HG02763 (cell line): ENCODE measurements around the gene PGLYRP4.
"Not testable (repeated sequence)": the region's sequence is repeated elsewhere in the genome, so short reads cannot be mapped to it uniquely, and the experiment has no call there.

Experiments
- ATAC-seq: cut with Tn5 transposase; IDR thresholded peaks from one replicate; pipeline ENCODE4 v1.9.1; 2021; ENCODE audit warnings: mild to moderate bottlenecking, moderate library complexity; ENCODE audit not compliant: unreplicated experiment

The PGLYRP4 gene

DNA sequence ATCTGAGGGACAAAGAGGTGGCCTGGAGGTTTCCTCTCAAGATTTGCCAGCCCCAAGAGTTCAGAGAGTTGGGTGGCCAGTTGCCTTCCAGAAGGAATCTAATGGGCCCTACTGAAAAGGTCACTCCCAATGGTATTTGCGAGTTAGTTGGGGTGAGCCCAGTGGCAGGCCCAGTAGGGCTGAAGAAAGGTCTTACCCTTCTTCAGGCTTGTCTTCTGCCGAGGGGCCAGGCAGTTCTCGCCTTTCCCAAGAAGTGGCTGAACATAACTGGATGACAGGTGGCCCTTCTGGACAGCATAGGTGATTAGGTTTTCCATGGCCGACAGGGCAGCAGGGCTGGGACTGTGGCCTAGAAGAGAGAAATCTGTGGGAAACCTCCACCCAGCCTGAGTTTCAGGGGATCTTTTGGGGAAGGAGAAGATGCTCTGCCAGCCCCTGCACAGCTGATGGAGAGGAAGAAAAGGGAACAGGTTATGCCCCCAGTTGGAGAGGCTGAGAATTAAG lies 7.2 kb downstream of the PGLYRP4 start:
- no peak for ATAC-seq

DNA sequence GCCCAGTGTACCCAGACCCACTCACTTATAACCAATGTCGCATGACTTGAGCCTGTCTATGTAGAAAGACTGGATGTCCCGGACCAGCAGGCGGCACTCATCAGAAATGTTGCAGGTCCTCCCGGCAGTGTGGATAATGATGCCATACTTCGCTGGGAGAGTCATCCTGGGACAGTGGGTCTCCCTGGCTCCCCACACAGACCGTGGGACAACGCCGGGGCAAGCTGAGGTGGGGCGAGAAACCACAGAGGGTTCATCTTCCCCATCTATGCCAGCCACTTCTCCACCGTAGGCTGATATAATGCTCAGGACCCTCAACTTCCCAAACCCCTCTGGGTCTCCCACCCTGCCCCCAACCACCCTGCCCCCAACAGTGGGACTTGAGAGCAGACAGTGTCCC lies 8.3 kb downstream of the PGLYRP4 start:
- ATAC-seq: no peak

DNA sequence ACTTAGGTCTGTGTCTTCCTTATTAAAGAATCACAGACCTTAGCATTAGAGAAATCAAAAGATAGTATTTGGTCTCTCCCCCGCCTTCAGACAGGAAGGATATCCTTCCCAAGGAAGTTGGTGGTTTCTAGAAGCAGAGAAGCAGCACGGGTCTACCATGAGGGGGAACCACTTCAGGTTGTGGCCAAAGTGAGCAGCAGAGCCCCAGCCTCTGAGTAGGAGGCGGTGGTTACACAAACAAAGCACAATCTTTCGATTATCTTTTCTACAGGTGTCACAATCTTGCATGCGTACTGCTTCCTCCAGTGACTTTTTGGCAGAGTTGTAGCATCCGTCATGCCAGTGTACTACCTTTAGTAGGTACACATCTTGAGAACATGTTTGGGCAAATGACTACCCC lies 8.8 kb downstream of the PGLYRP4 start:
- no peak for ATAC-seq

DNA sequence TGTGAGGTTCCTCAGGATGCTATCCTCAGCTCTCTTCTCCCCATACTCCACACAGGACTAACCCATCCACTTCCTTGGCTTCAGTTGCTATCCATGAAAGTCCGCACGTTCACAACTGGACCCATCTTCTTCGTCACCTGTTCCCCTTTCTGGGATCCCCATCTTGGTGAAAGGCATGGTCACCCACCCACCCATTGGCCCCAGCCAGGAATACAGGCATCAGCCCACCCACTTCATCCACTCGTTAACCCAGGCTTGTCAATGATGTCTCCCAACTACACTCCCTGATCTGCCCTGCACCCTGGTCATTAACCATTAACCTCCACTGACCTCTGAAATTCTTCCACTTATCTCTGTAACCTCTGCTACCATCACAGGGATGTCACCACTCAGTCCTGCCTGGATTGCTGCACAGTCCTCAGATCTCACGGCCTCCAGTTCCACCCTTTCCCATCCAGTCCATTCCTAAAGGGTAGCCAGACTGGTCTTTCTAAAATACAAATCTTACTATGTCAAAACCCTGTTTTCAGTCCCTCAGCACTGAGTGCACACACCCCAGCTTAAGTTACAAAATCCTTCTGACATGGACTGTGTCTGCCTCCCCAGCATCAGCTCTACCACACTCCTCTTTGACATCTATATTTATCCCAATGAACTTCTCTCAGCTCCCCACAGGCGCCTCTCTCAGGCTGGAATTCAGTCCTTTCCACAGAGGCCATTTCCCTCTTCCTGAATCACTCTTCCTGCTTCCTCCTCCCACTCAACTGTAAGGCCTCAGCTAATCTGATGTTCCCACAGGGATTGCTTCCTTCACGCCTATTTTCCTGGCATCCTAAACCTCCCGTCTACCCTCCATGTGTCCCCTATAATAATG lies 10.4 kb downstream of the PGLYRP4 start:
- ATAC-seq: no peak

DNA sequence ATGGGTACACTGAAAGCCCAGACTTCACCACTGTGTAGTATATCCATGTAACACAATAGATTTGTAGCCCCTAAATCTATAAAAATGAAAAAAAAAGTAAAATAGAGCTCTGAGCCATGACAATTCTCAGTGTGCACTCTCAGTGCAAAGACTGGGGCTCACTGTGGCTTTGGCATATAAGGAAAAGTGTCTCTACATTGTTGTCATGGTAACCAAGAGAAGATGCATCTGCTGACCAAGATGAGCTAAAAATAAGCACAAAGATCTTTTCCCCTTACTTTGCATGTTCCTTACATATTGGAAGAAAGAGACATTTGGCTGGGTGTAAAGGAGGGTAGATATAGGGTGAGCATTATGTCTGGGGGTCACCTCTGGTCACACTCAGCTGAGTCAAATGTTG lies 12.0 kb downstream of the PGLYRP4 start:
- ATAC-seq: no peak

DNA sequence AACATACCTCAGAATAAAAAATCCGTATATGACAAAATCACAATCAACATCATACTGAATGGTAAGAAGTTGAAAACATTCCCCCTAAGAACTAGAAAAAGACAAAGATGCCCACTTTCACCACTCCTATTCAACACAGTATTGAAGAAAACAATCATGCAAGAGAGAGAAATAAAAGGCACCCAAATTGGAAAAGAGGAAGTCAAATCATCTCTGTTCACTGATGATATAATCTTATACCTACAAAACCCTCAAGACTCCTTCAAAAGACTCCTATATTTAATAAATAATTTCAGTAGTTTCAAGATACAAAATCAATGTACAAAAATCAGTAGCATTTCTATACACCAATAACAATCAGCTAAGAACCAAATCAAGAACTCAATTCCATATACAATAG lies 14.7 kb downstream of the PGLYRP4 start:
- ATAC-seq: no peak

DNA sequence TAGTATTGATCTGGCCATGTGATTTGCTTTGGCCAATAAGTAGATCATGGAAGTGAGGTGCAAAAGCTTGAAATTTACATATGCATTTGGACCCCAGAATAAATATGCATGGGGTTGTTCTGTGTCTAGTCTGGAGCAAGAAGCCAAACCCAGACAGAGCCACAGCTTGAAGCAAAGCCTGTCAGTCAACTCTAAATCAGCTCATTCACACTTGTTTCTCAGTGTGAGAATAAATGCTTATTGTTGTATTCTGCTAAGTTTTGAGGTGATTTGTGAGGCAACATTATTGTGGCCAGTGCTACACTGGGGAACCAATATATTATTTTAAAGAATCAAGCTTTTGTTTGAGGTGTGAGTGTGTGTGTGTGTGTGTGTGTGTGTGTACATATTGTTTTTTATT lies 23.7 kb downstream of the PGLYRP4 start:
- ATAC-seq: no peak

DNA sequence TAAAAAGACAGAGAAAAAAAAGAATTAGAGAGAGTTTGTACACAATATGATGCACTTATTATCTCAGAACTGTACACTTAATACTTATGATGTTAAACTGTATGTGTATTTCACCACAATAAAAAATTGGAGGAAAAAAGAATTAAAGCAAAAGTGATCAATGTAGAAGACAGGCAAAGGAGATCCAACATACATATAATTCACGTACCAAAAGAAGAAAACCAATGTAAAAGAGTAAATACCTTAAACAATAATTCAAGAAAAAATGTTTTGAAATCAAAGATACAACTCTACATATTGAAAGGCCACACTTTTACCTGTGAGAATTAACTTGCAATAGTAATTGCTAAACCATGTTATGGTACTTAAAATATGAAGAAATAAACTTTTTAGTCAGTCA lies 26.1 kb downstream of the PGLYRP4 start:
- no peak for ATAC-seq

DNA sequence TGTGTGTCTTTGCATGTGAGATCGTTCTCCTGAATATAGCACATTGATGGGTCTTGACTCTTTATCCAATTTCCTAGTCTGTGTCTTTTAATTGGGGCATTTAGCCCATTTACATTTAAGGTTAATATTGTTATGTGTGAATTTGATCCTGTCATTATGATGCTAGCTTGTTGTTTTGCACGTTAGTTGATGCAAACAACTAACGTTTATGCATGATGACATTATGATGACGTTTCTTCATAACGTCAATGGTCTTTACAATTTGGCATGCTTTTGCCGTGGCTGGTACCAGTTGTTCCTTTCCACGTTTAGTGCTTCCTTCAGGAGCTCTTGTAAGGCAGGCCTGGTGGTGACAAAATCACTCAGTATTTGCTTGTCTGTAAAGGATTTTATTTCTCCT lies 30.5 kb downstream of the PGLYRP4 start:
- ATAC-seq: not testable (repeated sequence)

DNA sequence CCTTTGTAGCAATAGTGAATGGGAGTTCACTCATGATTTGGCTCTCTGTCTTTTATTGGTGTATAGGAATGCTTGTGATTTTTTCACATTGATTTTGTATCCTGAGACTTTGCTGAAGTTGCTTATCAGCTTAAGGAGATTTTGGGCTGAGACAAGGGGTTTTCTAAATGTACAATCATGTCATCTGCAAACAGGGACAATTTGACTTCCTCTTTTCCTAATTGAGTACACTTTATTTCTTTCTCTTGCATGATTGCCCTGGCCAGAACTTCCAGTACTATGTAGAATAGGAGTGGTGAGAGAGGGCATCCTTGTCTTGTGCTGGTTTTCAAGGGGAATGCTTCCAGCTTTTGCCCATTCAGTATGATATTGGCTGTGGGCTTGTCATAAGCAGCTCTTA lies 32.6 kb downstream of the PGLYRP4 start:
- ATAC-seq: not testable (repeated sequence)

DNA sequence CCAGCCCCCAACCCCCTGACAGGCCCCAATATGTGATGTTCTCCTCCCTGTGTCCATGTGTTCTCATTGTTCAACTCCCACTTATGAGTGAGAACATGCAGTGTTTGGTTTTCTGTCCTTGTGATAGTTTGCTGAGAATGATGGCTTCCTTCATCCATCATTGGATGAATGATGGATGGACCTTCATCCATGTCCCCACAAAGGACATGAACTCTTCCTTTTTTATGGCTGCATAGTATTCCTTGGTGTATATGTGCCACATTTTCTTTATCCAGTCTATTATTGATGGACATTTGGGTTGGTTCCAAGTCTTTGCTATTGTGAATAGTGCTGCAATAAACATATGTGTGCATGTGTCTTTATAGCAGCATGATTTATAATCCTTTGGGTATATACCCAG lies 34.3 kb downstream of the PGLYRP4 start:
- not testable (repeated sequence) for ATAC-seq

DNA sequence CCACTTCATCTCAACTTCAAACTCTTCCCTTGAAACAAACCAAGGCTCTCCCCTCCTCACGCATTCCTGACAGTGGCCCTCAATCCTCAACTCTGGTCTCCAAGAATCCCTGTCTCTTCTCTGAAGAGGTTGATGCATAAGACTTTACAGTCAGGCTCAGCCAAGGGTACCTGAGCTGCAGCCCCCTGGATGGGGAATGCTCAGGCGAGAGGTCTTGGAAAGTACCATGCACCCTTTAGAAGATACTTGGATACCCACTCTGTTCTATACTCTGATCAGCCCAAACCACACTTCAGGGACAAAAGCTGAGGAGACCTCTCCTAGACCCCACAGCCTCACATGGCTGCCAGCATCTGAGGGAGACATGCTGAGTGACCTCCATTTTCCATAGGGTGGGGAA lies 35.4 kb downstream of the PGLYRP4 start:
- no peak for ATAC-seq

DNA sequence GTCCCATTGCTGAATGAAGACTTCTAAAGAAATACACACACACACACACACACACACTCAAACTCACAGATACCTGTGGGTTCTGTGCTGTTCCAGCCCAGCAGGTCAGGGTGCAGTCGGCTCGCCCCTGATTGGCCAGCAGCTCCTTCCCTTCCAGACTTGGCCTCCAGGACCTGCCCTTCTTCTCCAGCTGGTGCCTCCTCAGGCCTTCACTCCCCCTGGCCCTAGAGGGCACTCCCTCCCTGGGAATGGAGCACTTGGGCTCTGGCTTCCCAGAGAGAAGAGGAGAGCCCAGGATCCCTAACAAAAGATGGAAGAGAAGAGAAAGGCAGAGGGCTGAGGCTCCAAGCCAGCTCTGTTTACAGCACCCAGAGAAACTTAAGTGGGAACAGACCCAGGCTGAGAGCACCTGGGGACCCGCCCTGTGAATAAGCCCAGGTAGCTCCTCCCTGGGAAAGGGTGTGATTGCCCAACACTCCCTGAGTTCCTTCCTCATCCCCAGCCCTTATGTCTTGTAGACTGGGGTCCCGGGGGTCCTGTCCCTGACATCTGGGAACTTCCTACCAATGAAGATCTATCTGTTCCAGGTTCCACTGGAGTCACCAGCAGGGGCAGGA lies 36.0 kb downstream of the PGLYRP4 start, which contains the start of gene PGLYRP3:
Gene PGLYRP3 (minus strand): TSS at position 383 of the 617 bp plus-strand sequence. CDS start 2,287 bp downstream, outside the sequence.
- no peak for ATAC-seq

DNA sequence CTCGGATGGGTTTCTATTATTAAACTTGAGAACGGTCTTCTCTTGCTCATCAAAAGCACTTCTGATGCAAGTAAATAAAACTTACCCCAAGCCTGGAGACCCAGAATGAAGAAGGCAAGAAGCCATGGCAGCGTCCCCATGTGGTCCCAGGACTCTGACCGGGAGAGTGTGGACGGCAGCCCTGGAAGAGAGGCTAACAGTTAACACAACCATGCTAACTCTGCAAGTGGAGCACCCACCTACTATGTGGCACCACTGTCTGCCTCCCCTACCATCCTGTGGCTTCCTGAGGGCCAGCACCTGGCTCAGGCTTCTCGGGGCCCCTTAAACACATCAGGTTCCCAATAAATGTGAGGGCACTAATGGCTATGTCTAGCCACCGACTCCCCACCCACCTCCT lies 38.1 kb downstream of the PGLYRP4 start:
- ATAC-seq: no peak

DNA sequence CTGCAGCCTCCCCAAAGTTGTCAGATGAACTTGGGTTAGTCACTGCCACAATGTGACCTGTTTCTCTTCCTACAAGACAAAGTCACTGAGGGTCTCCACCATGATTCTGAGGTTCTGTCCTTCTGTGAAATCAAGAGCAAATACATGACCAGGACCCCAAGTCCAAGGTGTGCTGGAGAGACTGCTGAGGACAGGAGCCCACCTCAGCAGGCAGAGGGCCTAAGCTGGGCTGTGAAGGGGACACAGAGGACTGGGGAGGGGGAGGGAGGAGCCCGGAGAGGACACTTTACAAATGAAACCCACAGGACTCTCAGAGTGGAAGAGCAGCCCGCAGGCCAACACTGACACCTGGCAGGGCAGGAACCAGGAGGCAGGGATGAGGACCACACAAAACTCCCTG lies 39.2 kb downstream of the PGLYRP4 start:
- no peak for ATAC-seq

DNA sequence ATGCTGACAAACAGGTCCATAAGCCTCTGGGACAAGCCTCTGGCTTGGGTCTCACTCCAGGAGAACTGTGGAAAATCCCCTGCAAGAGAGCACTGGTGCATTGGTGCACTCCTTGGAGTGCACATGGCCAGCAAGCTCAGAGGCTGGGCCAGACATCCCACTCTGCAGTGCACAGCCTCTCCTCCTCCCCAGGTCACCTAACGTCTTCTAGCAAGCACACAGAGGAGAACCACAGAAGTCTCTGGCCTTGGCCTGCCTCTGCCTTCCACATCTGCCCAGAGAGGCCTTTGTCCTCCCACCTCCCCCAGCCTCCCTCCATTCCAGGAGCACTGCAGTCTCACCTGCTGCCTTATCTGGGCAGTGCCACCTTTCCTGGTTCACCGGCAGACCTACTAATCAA lies 40.1 kb downstream of the PGLYRP4 start:
- no peak for ATAC-seq

DNA sequence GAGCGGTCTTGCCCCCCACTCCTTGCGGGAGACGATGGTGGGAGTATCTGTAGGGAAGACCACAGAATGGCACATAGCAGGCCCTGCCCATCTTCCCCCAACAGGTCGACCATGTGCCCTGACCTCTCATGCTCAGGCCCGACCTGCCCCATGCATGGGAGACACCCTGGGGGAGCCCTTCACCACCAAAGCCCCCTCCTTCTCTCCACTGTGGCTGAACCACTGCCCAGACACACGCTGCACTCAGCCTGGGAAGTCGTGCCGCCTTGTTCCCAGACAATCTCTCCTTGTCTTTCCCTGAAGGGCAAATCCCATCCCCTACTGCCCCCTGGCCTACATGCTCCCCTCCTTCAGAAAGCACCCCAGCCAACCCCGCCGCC lies 41.4 kb downstream of the PGLYRP4 start:
- ATAC-seq: no peak

DNA sequence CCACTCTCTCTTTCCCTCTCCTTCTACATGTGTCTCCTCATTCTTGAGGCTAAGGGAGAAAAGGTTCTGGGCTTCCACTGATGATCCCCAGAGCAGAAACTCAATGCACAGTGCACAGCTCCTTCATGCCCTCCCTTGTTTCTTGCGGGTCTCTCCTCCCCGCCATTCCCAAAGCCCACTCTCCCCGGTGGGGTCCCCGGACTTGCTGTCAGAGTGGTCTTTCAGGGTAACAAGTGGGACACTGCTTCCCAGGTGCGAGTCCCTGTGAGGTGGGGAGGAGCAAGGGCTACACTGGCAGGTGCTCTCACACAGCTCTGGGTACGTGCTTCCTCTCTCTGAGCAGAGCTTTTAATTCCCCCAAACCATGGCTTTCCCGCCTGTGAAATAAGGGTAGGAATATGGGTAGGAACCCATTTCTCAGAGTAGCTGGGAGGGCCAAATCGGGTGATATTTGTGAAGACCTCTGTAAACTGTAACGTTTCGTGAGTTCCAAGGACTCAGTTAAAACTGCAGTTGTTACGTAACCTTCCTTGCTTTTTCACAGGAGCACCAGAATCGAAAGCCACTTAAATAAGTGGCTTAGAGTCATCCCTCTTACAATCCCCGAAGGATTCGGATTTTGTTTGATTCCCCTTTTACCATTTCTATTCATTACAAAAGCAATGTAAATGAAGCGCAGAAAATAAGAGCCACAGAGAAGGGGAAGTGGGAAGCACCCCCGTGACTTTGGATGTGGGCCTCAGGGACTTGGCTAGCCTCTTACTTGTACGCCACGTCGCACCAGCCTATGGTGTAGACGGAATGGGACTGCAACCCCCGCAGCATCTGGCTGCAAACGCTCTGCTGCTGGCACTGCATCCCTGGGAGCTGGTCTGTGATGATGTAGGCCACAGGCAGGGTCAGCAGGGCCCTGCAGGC lies 42.1 kb downstream of the PGLYRP4 start:
- no peak for ATAC-seq

DNA sequence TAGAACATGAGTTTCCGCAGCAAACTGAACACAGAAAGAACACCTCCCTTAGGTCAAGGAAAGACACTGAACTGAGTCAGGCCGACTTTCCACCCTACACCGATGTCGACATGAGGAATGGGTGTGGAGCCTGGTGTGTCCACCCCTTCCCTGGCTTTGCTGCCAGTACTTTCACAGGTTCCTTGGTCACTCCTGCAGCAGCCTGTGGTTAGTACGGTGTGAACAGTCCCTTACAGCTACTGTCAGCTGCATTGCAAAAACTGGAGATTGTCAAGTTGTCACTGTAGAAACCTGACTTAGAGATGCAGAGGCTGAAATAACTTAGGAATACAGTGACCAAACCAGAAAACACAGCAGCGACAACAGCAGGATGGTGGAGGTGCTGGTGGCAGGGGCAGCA lies 43.0 kb downstream of the PGLYRP4 start:
- no peak for ATAC-seq

DNA sequence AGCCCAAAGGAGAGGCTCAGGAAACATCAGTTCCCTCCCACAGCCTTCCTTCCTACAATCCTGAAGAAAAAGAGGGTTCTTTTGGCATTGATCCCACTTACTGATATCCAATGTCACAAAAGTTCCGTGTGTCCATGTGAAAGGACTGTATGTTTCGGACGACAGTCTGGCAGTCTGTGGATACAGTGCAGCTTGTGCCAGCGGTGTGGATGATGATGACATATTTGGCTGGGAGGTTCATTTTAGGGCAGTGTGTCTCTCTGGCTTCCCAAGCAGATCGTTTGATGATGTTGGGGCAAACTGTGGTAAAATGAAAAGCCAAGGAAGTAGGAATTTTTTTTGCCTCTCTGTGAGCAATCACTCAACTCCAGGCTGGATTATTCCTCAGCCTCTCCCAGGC lies 46.3 kb downstream of the PGLYRP4 start:
- ATAC-seq: no peak

DNA sequence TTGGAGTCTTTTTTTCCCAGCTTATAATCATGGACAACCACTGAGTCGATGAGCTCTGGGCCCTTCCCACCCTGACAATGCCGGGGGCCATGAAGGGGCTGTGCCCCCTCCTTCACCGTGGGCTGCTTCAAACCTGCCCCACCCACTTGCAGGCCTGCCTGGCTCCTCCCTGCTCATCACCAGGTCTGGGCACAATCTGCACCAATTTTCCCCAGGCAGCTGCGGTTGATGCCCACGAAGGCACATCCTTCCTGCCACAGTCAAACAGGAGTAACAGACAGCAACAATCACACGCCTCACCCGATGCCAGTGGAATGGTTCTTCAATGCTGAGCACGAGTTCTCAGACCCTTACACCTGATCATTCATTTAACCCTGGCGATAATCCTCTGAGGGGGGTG lies 54.8 kb downstream of the PGLYRP4 start:
- no peak for ATAC-seq
